Activated CD4-positive, alpha-beta T cell treated with anti-CD3 and anti-CD28 coated beads for 36 hours (primary cell): Measurements from ENCODE around the gene CCDC142. TPM values are rescaled to one million over a fixed set of nuclear protein-coding genes. Genes with fewer than 3 reads are reported as not detected.
"Not testable (repeated sequence)": the region's sequence is repeated elsewhere in the genome, so short reads cannot be mapped to it uniquely, and the experiment has no call there.

Experiments used
- ATAC-seq: fragments of 200-7000 bp; cut with Tn5 transposase; one replicate; pipeline ENCODE4 v1.10.0; 2021; ENCODE audit warnings: mild to moderate bottlenecking, moderate library complexity
- CTCF ChIA-PET: fragments of 350-600 bp; sonication (Branson Sonifier 250); formaldehyde crosslinking; loops from one replicate; lab custom pipeline; 2021; ENCODE audit warnings: antibody characterized with exemption; lab: Charles Lee
- POLR2A ChIA-PET: fragments of 350-600 bp; sonication (Branson Sonifier 250); formaldehyde crosslinking; loops from one replicate; lab custom pipeline; 2021; ENCODE audit warnings: antibody characterized with exemption, inconsistent platforms; lab: Charles Lee
- DNase-seq: peaks from one replicate; pipeline ENCODE4 v3.0.0-alpha.2; 2020
- H3K27ac Mint-ChIP-seq: one replicate; pipeline ENCODE4 v1.8.0; 2021; ENCODE audit warnings: mixed read lengths
- H3K27me3 Mint-ChIP-seq: one replicate; pipeline ENCODE4 v1.8.0; 2021; ENCODE audit warnings: mixed read lengths
- H3K36me3 Mint-ChIP-seq: one replicate; pipeline ENCODE4 v1.8.0; 2021; ENCODE audit warnings: low read depth, mixed read lengths
- H3K4me1 Mint-ChIP-seq: one replicate; pipeline ENCODE4 v1.8.0; 2021; ENCODE audit warnings: mixed read lengths
- H3K4me3 Mint-ChIP-seq: one replicate; pipeline ENCODE4 v1.8.0; 2021; ENCODE audit warnings: mild to moderate bottlenecking, moderate library complexity, mixed read lengths
- H3K9me3 Mint-ChIP-seq: one replicate; pipeline ENCODE4 v1.8.0; 2021; ENCODE audit warnings: low read depth, mixed read lengths
- intact Hi-C, 2 experiments: fragments of 100-400 bp; cut with DNase I in 1 of 2; cut with micrococcal nuclease in 1 of 2; formaldehyde crosslinking; loops; one replicate each; pipeline versions ENCODE4 v1.14.2 to v1.15.1; 2022 to 2024; cut with DNase I, micrococcal nuclease
- total RNA-seq, 2 experiments: library from RNA; stranded (reverse); gene quantifications; one replicate each; pipeline ENCODE4 v1.2.3, GENCODE V29; 2021

Gene CCDC142
- total RNA-seq, 2 experiments from 2014 or later, result 9.7 to 13.2 TPM

DNA sequence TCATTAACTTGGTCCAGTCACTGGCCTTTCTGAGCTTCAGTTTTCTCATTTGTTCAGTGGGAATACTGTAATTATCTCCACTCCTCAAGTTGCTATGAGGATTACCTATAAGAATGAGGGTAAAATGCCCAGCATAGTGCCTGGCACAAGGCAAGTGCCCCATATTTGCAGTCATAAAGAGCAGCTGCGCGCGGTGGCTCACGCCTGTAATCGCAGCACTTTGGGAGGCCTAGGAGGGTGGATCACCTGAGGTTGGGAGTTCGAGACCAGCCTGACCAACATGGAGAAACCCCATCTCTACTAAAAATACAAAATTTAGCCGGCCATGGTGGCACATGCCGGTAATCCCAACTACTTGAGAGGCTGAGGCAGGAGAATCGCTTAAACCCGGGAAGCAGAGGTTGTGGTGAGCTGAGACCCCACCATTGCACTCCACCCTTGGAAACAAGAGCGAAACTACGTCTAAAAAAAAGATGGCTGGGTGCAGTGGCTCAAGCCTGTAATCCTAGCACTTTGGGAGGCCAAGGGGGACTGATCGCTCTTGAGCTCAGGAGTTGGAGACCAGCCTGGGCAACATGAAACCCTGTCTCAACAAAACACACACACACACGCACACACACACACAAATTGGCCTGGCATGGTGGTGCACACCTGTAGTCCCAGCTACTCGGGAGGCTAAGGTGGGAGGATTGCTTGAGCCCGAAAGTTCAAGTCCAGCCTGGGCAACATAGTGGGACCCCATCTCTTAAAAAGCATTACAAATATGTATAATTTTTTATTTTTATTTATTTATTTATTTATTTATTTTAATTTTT, 40.1 kb downstream of the CCDC142 start:
- H3K9me3 Mint-ChIP-seq, POLR2A ChIA-PET, DNase-seq, H3K4me1 Mint-ChIP-seq, ATAC-seq, intact Hi-C loops, H3K36me3 Mint-ChIP-seq: not testable (repeated sequence)
- Mint-ChIP-seq H3K27me3 (peaks cover 33% of the 10 kb centered on the region), H3K4me3 (peak overlapping the region; percentile 44), H3K27ac (peak overlapping the region; percentile 37)
- CTCF ChIA-PET, result interaction anchor here (2.5 kb wide), 1 partner anchor 12 kb away, joined by 12 read pairs; the partner anchor contains the start of gene INO80B

- CTCF ChIA-PET, result interaction anchor here (0.6 to 2.5 kb wide), 4 partner anchors 13 to 257 kb away, joined by 3 to 12 read pairs (median 5); partner anchors contain the start of gene INO80B
- Mint-ChIP-seq H3K27me3 (peaks cover 31% of the 10 kb centered on the region), H3K36me3 (no peaks in the 10 kb centered on the region), H3K27ac (peak within 1 kb of the TSS; percentile 37), H3K4me1 (peaks cover 10% of the 10 kb centered on the region), H3K9me3 (no peaks in the 10 kb centered on the region), H3K4me3 (peak within 1 kb of the TSS; percentile 44)
- DNase-seq (peak; percentile 63), ATAC-seq (no peak)
- POLR2A ChIA-PET, result no interaction called here
- intact Hi-C loops, result loop anchor here in 1 of 2 experiments (1.0 kb wide), 1 partner anchor 12 kb away; no protein-coding TSS in a partner anchor
These were observed 40.9 kb downstream of the CCDC142 start, which contains the start of gene RTKN for GRCh38 chr2:74441690-74442482. TSS of gene RTKN (minus strand) at chr2:74441937. CDS start at chr2:74441816, 121 bp downstream.

DNA sequence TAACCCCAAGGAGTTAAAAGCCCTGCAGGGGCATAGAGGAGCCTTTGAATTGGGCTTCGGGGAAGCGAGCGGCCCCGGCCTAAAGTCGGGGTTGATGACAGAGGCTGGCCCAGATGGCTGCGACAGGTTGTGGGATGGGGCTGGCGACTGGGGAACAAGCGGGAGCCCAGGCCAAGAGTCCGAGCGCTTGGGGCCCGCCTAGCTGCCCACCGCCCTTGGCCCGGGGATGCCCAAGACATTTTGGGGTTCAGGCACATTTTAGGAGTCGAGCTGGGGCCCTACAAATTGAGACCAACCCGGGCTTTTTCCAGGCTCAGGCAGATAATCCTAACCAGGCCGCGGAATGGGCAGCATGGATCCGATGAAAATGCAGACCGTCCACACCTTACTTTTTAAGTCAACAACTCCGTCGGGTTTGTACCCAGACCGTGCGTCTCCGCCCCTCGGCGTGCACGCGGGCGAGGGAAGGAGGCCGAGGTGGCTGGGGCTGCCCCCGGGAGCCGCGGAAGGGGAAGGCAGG, 41.6 kb downstream of the CCDC142 start:
- peak; percentile 57 for ATAC-seq
- intact Hi-C loops, result loop anchor here in 1 of 2 experiments (1.0 kb wide), 1 partner anchor 13 kb away; no protein-coding TSS in a partner anchor

GRCh38 chr2:74440378-74441169, 42.2 kb downstream of the CCDC142 start:
- Mint-ChIP-seq H3K9me3 (no peaks in the 10 kb centered on the region), H3K36me3 (no peaks in the 10 kb centered on the region), H3K27ac (no peak overlapping the region), H3K4me1 (peaks cover 10% of the 10 kb centered on the region), H3K27me3 (peaks cover 31% of the 10 kb centered on the region), H3K4me3 (no peak overlapping the region)
- ChIA-PET CTCF (interaction anchor here (0.7 to 1.8 kb wide), 11 partner anchors 9 to 191 kb away, joined by 3 to 8 read pairs (median 5); partner anchors contain the start of genes INO80B and PCGF1), POLR2A (interaction anchor here (0.6 kb wide), 1 partner anchor 13 kb away, joined by 5 read pairs; no protein-coding TSS in a partner anchor)
- intact Hi-C loops, result loop anchor here in 1 of 2 experiments (1.0 kb wide), 2 partner anchors 14 to 19 kb away; partner anchors contain the start of genes C2orf81 and WDR54
- ATAC-seq (peak; percentile 94), DNase-seq (peak; percentile 77)

More for the DNA sequence above, 41.6 kb downstream of the CCDC142 start:
- Mint-ChIP-seq H3K4me1 (peaks cover 10% of the 10 kb centered on the region), H3K4me3 (peak overlapping the region; percentile 10), H3K36me3 (no peaks in the 10 kb centered on the region), H3K27ac (no peak overlapping the region), H3K27me3 (peaks cover 31% of the 10 kb centered on the region), H3K9me3 (no peaks in the 10 kb centered on the region)
- DNase-seq, result no peak
- ChIA-PET POLR2A (no interaction called here), CTCF (interaction anchor here (0.6 to 1.8 kb wide), 7 partner anchors 10 to 256 kb away, joined by 3 to 8 read pairs (median 5); partner anchors contain the start of gene INO80B)

GRCh38 chr2:74439803-74440377, 42.9 kb downstream of the CCDC142 start:
- Mint-ChIP-seq H3K27me3 (peaks cover 31% of the 10 kb centered on the region), H3K4me3 (peak overlapping the region; percentile 26), H3K27ac (no peak overlapping the region), H3K9me3 (no peaks in the 10 kb centered on the region), H3K36me3 (no peaks in the 10 kb centered on the region), H3K4me1 (peaks cover 10% of the 10 kb centered on the region)
- DNase-seq (no peak), ATAC-seq (no peak)
- POLR2A ChIA-PET, result interaction anchor here (0.6 to 1.2 kb wide), 2 partner anchors 14 to 15 kb away, joined by 3 to 5 read pairs; no protein-coding TSS in a partner anchor
- intact Hi-C loops, result loop anchor here in 1 of 2 experiments (1.0 kb wide), 1 partner anchor 19 kb away; the partner anchor contains the start of genes C2orf81 and WDR54
- CTCF ChIA-PET, result interaction anchor here (0.7 to 1.8 kb wide), 10 partner anchors 9 to 190 kb away, joined by 3 to 8 read pairs (median 4); partner anchors contain the start of genes INO80B and PCGF1

GRCh38 chr2:74439373-74439772, 43.4 kb downstream of the CCDC142 start:
- H3K36me3 Mint-ChIP-seq, result no peaks in the 10 kb centered on the region
- no peak overlapping the region for H3K27ac Mint-ChIP-seq
- H3K9me3 Mint-ChIP-seq, result no peaks in the 10 kb centered on the region
- no peak for ATAC-seq
- intact Hi-C loops, result no loop called here
- peaks cover 26% of the 10 kb centered on the region for H3K27me3 Mint-ChIP-seq
- H3K4me3 Mint-ChIP-seq, result no peak overlapping the region
- DNase-seq, result no peak
- ChIA-PET CTCF (interaction anchor here (1.2 to 1.8 kb wide), 4 partner anchors 15 to 189 kb away, joined by 4 to 8 read pairs (median 6); partner anchors contain the start of gene INO80B), POLR2A (interaction anchor here (1.2 kb wide), 1 partner anchor 15 kb away, joined by 3 read pairs; no protein-coding TSS in a partner anchor)
- H3K4me1 Mint-ChIP-seq, result peaks cover 10% of the 10 kb centered on the region

- ATAC-seq, result no peak
- intact Hi-C loops, result no loop called here
- Mint-ChIP-seq H3K27me3 (peaks cover 23% of the 10 kb centered on the region), H3K4me3 (no peak overlapping the region), H3K36me3 (no peaks in the 10 kb centered on the region), H3K4me1 (peaks cover 10% of the 10 kb centered on the region), H3K27ac (no peak overlapping the region), H3K9me3 (no peaks in the 10 kb centered on the region)
- ChIA-PET POLR2A (interaction anchor here (1.2 kb wide), 1 partner anchor 16 kb away, joined by 3 read pairs; no protein-coding TSS in a partner anchor), CTCF (interaction anchor here (0.7 kb wide), 1 partner anchor 11 kb away, joined by 5 read pairs; no protein-coding TSS in a partner anchor)
- no peak for DNase-seq
These were observed 44.5 kb downstream of the CCDC142 start for GRCh38 chr2:74438248-74438647.

GRCh38 chr2:74436848-74437695, 45.7 kb downstream of the CCDC142 start:
- H3K4me3 Mint-ChIP-seq, result no peak overlapping the region
- H3K9me3 Mint-ChIP-seq, result no peaks in the 10 kb centered on the region
- ChIA-PET POLR2A (no interaction called here), CTCF (interaction anchor here (0.6 kb wide), 1 partner anchor 37 kb away, joined by 3 read pairs; no protein-coding TSS in a partner anchor)
- H3K4me1 Mint-ChIP-seq, result peaks cover 8% of the 10 kb centered on the region
- ATAC-seq (no peak), DNase-seq (no peak)
- no peaks in the 10 kb centered on the region for H3K36me3 Mint-ChIP-seq
- H3K27ac Mint-ChIP-seq, result no peak overlapping the region
- H3K27me3 Mint-ChIP-seq, result peaks cover 16% of the 10 kb centered on the region
- intact Hi-C loops, result no loop called here

DNA sequence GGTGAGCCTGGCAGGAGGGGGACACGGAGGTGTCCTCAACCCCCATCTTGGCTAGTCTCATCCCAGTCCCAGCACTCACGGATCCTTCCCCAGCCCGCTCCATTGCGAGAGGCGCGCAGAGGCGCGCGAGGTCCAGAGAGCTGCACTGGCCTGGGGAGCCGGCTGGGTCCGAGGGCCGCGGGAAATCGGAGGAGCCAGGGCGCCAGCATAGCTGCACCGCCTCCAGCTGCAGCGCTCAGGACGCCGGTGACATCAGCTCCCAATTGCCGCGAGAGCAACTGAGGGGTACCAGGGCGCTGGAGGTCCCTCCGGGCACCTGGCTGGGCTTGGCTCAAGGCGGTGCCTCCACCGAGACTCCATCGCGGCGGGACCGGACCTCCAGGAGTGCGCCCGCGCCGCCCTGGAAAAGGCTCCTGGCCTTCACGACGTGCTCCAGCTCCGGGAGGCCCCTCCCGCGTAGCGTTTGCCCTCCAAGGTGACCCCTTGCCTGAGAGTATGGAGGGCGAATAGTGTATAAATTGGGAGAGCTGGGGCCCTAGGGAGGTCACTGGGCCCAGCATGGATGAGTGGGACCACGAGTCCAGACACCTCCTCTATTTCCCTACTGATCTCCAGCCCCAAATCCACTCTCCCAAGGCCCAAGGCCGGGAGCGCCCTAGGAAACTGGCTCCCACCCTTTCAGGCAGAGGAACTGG, 46.5 kb downstream of the CCDC142 start:
- POLR2A ChIA-PET, result no interaction called here
- H3K27ac Mint-ChIP-seq, result no peak overlapping the region
- DNase-seq (no peak), ATAC-seq (no peak)
- H3K36me3 Mint-ChIP-seq, result no peaks in the 10 kb centered on the region
- no peaks in the 10 kb centered on the region for H3K9me3 Mint-ChIP-seq
- CTCF ChIA-PET, result no interaction called here
- peaks cover 16% of the 10 kb centered on the region for H3K27me3 Mint-ChIP-seq
- no peak overlapping the region for H3K4me3 Mint-ChIP-seq
- intact Hi-C loops, result no loop called here
- H3K4me1 Mint-ChIP-seq, result peaks cover 8% of the 10 kb centered on the region
